ENCODE measurements around the gene SH3RF1. TPM values are rescaled to one million over a fixed set of nuclear protein-coding genes. Genes with fewer than 3 reads are reported as not detected.
"Not testable (repeated sequence)": the region's sequence is repeated elsewhere in the genome, so short reads cannot be mapped to it uniquely, and the experiment has no call there.

The SH3RF1 gene
- polyA plus RNA-seq, 1 donor: 20.3 TPM

DNA sequence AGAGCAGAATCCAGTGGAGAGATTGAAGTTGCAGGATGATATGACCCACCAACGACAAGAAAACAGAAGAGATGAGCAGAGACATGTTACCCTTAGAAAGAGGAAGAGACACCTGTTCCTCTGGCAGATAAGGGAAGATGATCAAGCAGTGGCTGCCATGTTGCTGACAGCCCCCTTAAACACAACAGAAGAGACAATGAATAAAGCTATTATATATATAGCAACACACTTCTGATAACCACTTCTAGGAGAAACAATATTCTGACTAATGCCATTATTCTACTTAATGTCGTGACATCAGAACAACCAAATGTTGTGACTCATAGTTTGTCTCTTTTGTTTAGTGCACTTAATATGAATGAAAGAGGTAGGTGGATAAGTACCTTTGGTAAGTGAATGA is 44.9 kb downstream of the SH3RF1 start:
- DNase-seq: no peak

DNA sequence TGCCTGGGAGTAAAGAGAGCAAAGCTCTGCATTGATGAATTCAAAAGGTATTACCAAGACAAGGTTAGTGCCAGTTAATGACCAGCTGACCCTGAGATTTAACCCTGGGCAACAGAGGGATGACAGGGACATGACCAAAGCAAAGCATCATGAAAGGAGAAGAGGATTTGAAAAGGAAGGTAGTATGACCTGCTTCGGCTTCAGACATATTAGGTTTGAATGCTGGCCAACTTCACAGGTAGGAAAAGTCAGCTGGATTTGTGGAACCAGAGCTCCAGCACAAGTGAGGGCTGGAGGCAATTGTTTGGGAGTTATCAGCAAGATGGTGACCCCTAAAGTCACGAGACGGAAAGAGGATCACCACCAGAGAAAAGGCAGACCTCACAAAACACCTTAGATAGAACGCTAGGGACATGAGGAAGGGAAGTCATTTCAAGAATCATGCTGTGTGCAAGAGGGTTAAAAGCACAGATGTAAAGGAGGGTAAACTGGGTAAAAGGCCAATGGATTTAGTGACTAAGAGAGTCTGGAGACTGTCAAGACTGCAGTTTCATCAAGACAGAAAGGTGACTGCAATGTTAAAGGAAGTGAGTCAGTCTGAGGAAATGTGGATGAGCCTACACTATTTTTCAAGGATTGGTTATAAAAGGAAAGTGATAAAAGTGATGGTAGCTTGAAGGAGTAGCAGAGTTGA is 45.6 kb downstream of the SH3RF1 start:
- no peak for DNase-seq

DNA sequence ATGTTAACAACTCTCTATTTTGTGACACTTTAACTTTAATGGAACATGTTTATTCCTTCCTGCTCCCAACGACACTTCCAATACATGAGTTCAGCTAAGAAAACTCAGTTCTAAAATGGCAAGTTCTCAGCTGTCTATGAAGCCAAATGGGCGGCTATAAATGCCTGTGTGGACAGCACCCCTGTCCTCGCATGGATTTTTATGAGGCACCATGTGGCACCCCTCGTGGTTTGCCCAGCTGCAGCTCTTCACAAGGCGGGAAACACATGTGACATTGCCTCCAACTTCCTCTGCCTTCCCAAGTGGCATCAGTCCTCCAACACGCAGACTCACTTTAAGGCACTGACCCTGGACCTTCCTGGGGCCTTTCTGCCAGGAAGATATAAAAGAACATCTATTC is 48.0 kb downstream of the SH3RF1 start:
- DNase-seq: no peak

DNA sequence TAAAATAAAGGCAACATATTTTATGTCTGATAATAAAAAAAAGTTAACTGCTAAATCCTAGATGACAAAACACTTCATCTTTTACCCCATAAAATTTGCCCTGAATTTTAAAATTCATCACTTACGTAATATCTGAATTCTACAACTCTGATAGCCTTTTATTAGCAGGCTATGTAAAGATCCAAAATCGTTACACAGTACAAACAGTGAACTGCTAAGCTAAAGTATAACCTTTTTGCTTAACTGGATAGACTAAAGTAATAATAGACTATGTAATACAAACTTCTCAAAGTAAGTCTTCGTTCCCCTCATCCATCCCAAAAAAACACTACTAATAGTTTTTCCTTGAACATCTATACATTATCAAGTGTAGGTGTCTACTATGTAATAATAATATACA is 49.1 kb downstream of the SH3RF1 start:
- no peak for DNase-seq

DNA sequence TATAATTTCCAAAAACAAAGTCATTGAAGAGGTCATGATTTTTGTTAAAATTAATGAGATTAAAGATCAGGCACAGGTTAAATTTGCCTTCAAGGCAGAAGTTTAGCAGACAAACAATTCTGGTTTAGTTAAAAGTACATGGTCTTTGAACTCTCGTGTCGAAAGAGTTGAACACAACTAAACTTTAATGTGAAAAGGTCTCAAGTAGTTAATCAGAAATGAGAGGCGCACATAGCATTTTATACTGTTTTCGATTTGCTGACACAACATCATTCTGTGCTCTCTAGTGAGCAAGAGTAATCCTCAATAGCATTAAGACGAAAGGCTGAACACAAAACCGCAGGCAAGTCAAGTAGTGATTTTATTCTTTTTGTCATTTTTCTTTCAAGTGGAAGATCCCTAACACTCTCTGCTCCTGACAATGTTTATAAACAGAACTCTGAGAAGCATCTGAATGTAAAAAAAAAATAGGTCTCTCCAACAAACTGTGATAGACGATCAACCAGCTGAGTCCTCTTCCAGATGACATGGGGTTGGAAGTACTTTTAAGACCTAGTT is 49.8 kb downstream of the SH3RF1 start:
- DNase-seq: no peak

DNA sequence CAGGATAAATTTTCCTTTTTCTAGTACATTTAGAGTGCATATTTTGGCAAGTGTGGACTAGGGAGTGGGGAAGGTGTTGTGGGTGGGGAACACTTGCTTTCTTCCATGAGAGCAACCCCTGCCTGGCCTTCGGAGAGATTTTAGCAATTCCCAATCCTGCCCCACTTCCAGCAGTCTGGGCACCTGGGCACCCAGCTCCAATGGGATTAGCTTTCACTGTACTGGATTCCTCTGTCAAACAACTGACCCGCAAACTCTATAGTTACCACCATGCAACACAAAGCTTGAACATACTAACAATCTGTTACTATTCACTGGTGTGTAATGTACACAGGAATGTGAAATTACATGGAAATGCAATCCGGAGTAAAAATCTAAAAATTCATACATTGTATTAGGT is 50.3 kb downstream of the SH3RF1 start:
- no peak for DNase-seq

DNA sequence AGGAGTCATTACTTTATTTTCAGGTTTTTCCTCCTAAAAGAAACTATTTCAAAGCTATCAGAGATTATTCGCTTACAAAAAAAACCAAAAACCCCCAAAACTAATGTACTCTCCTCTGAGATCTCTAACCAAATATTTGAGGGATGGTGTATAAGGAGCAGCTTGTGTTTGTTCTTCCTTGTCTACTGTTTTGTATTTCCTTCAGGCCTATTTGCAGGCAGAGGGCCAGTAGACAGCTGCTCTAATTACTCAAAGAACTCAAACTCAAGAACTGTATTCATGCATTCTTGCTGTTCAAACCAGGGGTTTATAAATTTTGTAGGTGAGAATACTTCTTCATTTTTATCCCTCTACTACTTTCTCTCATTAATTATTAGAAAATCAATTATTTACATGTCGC is 51.3 kb downstream of the SH3RF1 start:
- no peak for DNase-seq

DNA sequence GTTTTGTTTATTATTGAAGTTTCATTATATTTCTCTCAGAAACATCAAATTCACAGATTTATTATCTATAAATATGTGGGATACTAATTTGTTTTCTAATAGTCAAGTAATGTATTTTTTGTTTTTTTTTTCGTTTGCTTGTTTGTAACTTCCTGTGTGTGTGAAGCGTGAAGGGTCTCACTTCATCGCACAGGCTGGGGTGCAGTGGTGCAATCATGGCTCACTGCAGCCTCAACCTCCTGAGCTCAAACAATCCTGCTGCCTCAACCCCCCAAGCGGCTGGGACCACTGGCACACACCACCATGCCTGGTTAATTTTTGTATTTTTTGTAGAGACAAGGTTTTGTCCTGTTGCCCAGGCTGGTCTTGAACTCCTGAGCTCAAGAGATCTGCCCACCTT is 55.1 kb downstream of the SH3RF1 start:
- DNase-seq: no peak

DNA sequence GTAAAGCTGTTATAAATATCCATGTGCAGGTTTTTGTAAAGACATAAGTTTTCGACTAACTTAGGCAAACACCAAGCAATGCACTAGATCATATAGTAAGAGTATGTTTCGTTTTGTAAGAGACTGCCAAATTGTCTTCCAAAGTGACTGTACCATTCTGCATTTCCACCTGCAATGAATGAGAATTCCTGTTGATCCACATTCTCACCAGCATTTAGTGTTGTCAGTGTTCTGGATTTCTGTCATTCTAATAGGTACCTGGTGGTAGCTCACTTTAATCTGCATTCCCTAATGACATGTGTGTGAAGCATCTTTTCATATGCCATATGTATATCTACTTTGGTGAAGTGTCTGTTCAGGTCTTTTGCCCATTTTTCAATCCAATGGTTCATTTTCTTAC is 57.8 kb downstream of the SH3RF1 start:
- no peak for DNase-seq

DNA sequence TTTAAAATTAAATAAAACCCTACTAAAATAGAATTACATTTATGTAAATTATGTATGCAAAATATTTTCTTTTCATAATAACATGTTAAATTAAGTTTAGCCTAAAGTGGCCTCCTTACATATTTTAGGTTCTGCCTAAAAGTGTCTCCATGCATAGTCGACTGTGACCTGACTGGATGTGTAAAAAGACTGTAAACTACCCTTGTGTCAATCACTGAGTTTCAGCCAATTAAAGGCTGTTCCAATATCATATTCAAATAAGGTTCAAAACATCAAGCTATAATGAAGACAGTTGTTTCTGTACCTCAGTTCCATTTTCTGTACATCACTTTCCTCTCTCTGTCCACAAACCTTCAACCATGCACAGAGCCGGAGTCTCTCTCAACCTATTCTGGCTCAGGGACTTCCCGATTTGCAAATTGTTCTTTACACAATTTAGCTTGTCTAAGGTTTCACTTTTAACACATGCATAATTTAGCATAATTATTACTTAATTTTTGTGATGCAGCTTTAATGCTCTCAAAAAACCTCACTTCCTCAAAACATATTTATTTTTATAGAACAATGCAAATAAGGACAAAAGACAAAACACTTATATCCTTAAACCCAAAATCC is 60.1 kb downstream of the SH3RF1 start:
- DNase-seq: no peak

DNA sequence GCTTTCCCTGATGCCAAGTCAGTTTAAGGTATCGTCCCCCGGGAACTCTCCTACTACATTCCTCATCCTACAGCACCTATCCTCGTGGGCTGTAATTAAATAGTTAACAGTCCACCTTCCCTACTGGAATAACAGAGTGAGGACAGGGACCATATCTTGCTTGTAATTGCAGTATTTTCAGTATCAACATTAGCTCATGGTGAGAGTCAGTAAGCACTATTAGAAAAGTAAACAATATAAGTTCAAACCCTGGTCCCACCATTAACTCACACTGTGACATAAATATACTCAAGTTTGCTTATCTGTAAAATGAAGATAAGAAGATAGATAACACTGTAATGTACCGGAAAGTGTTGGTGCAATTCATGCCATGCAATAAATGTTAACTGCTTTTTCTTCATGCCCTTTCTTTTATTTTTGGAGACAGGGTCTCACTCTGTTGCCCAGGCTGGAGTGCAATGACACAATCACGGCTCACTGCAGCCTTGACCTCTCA is 61.3 kb downstream of the SH3RF1 start:
- no peak for DNase-seq

DNA sequence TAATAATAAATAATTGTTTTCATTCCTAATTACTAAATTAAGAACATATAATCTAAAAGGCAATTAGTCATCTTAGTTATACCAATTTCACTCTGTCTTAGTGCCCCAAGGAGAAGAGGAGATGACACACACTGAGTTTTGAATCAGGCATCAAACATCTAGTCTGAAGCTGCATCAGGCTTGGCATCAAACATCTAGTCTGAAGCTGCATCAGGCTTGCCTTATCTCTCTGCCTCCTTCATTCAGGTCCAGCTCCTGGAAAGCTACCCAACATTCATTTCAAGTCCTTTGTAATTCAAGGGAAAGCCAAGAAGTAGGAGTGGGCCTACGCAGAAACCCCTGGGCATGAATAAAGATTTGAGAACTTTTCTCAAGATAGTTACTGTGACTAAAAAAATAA is 62.2 kb downstream of the SH3RF1 start:
- no peak for DNase-seq

DNA sequence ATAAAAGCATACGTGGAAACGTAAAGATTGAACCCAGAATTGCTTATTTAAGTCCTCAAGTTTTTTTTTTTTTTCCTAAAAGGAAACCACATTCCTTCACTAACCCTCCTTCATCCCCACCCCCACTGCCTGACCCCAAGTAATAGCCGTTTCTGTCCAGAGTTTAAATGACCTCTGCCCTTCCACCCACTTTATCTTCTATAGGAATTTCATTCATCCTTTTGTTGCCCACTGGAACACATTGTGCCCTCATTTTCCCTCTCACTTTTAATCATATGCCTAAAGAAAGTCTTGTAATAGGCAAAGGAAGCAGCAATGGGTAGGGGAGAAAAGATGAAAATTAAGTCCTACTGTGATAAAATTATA is 62.7 kb downstream of the SH3RF1 start:
- DNase-seq: no peak

DNA sequence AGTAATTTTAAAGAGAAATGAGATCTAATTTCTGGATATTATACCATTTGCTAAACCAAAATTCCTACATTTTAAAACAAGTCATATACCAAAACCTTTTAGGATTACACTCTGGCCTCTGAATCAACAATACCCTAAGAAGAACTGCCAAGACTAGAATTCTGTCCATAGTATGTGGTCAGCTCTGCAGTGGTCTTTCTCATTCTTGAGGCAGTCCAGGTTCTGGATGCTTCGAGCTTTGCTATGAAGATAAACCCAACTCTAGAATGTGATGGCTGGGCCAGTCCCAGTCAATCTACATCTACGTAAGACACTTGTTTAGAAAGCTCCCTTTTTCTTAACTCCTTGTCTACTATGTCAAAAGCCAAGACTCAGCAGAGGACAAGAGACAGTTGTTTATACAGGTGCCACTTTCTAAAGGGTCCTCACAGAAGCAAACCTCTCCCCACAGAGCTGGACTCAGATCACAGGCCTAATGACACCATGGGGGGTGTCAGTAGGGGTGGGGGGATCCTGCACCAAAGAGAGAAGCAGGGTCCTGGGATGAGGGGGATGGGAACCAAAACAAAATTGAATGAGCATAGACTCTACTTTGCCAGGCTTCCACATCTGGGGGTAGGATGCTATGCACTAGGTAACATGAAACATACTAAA is 63.2 kb downstream of the SH3RF1 start:
- no peak for DNase-seq

DNA sequence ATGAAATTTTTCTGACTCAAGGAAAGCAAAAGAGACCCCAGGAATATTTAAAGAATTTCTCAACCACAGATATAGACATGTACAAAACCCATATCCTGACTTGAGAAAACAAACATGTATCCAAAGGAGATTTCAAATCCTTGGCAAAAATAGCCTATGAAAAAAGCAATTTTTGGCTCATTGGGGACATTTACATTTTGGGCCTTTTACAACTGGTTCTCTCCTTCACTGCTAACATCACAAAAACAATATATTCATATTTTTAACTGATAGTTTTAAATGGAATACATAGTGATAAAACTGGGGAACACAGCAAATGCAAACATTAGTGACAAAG is 65.0 kb downstream of the SH3RF1 start:
- DNase-seq: no peak

DNA sequence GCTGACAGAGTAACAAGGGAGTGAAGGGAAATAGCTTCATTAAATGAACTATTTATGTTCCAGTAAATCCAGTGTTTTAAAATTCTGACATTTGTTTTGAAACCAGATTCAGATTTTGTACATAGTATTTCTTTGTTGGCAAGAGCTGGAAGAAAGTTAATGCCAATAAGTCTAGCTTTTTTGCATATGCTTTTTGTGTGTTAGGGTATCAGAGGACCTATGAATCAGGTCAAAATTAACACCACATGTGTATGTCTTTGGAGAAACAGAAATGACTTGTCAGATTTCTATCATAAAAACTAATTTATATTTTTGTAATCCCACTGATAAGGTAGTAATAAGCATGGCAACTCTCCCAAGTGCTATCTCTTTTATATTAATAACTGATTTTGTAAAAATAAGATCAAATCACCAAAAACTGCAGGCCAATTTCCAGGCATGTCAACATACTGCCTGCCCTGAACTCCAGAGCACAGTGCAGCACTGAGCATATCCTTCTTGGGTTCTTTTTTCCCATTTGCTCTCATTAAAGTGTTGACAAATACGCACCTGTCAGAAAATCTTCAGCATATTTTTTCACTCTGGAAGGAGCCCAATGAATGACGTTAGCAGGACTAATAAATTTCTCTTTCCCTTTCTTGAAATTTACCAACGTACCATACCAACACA is 65.5 kb downstream of the SH3RF1 start:
- DNase-seq: no peak

DNA sequence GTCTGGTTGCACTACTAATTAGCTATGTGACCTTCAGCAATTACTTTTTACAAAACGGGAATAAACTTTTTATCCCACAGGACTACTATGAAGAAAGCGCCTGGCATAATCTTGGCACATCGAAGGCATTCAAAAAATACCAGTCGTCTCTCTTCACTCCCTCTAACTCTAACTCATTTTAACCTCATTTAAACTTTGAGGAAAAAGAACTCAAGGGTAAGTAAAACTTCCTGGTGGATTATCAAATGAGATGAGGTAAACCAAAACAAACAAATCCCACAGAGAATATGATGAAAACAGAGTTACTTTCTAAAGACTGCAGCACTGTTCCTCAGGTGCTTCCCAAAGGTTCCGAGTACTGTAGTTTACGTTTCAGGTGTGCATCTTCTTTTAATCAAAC is 66.9 kb downstream of the SH3RF1 start:
- no peak for DNase-seq

DNA sequence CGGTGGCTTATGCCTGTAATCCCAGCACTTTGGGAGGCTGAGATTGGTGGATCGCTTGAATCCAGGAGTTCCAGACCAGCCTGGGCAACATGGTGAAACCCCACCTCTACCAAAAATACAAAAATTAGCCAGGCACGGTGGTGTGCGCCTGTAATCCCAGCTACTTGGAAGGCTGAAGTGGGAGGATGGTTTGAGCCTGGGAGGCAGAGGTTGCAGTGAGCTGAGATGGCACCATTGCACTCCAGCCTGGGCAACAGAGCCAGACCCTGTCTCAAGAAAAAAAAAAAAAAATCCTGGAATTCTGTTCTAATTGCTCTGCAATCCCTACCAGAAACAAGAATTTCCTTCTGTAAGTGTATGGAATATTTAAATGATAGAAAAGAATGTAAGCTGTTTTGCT is 67.5 kb downstream of the SH3RF1 start:
- not testable (repeated sequence) for DNase-seq

DNA sequence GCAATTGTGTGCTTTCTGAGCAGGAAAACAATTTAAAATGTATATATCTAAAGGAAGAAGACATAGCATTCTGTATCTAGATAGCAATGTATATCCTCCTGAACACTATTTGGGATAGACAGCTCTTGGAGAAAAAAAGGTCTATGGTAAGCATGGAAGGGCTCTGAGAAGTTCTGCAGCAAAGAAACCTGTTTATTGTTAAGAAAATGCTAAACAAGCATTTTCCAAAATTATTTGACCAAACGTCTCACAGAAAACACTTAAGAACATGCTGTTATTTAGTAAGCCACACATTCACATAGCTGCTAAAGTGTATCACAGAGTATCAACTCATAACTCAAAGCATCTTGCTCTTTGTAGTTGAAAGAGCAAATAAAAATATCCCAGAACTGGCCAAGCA is 67.9 kb downstream of the SH3RF1 start:
- no peak for DNase-seq

DNA sequence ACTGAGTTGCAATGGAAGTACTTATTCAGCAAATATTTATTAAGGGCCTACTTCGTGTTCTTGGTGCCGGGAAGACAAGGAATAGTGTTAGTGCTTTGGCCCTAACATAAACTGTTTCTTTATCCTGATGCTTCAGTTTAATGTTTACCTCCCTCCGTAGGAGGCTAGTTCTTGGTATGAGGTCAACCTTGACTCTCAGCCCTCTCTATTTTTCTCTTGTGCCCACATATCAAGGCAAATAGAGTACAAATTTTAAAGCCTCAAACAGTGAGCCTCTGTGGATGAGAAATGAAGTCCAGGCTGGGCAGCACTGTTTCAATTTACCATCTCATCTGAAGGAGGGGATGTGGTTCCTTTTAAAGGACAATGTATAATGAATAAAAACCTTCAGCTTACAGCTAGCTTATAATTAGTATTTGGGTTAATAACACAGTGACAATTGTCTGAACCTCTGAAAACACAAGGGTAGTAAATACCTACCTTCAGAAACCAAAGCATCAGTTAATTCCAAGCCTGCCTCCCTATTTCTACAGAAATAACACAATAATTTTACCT is 68.5 kb downstream of the SH3RF1 start:
- no peak for DNase-seq

DNA sequence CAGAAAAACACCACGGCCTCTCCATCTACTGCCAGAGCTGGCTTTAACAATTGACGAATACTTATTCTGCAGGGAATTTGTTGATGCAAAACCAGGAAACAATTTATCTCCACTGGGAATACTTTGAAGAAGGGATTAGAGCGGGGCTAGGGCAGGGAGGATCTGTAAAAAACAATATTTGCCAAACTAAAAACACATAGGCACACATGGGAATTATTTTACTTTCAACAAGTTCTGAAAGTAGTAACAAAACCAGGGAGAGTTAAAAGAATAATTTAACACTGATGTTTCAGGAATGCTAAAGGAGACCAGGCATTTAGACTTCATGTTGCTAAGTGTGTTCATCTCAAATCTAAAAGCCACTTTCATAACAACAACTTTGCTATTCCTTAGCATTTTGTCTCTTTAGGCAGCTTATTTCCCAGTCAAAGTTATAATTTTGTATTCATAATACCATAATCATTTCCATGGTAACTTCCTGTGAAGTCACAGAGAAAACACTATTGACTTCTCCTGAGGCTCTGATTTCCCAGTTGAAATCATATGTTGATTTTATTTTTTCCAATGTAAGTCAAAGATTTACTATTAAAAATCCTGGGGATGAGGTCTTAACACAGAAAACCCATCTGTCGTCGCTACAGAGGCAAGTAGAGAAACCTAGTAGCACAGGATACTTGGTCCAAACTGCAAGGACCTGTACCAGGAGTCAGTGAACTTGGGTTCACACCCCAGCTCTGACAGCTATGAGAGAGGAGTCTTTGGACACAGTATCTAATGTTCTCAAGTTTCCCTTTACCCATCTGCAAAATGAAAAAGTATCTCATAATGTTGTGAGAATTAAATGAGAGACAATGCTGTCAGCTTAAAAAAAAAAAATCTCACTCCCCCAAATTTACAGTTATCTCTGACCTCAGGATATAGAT is 69.3 kb downstream of the SH3RF1 start:
- DNase-seq: peak; percentile 35
